ENCODE data around the gene ANAPC13.

DNA sequence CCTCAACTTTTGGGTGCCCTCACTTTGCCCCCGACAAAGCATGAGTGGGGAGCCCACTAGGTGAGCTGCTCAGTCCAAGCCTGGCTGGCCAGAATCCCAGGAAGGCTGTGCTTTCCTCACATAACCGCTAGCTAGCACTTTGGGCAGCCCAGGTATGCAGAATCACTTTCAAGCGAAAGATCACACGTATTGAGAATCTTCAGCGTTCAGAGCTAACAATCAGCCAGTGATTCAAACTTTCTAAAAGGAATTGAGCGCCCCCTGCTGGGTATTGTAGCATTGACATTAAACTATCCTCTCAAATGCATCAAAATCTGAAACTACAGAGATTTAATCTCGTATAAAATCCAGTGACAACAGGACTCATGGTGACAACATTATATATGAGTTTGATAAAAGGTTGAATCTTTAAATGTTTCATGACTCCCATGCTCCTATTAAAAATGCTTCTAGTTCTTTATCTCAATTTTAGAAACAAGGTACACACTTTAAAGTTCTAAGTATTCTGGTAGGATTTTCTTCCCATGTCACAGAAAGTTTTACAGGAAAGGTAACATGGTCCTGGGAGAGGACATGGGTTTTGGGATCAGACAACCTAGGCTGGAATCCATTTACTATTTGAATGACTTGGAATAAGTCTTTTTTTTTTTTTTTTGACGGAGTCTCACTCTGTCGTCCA, 11.8 kb downstream of the ANAPC13 start:
- TF ChIP-seq, protein P1, sequence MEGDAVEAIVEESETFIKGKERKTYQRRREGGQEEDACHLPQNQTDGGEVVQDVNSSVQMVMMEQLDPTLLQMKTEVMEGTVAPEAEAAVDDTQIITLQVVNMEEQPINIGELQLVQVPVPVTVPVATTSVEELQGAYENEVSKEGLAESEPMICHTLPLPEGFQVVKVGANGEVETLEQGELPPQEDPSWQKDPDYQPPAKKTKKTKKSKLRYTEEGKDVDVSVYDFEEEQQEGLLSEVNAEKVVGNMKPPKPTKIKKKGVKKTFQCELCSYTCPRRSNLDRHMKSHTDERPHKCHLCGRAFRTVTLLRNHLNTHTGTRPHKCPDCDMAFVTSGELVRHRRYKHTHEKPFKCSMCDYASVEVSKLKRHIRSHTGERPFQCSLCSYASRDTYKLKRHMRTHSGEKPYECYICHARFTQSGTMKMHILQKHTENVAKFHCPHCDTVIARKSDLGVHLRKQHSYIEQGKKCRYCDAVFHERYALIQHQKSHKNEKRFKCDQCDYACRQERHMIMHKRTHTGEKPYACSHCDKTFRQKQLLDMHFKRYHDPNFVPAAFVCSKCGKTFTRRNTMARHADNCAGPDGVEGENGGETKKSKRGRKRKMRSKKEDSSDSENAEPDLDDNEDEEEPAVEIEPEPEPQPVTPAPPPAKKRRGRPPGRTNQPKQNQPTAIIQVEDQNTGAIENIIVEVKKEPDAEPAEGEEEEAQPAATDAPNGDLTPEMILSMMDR (IDR thresholded peaks at IDR 0.05), result peak; percentile 78 to 84 (median 82)
- TF ChIP-seq POLR2A (IDR thresholded peaks at IDR 0.05; ENCODE audit: low read depth), result no peak

Measured in esophagus muscularis mucosa (tissue), 3 donors.